Activated T-cell treated with anti-CD3 and anti-CD28 coated beads, Interleukin-2, amount 50 U/mL, for 72 hours (primary cell): ENCODE results near the gene COPZ1. TPM values are rescaled to one million over a fixed set of nuclear protein-coding genes. Genes with fewer than 3 reads are reported as not detected.
"Not testable (repeated sequence)": the region's sequence is repeated elsewhere in the genome, so short reads cannot be mapped to it uniquely, and the experiment has no call there.

Source experiments
- ATAC-seq, 2 donors: fragments of 150-1000 bp; cut with Tn5 transposase; replicated peaks in 1 of 2; 2 replicates each; pipeline ENCODE4 v1.10.0; 2021; ENCODE audit warnings: moderate library complexity in 2 of 2, mild to moderate bottlenecking in 1 of 2
- DNase-seq, 2 donors: peaks; one replicate each; pipeline ENCODE4 v3.0.0; 2021 to 2022; ENCODE audit warnings: mixed read lengths in 1 of 2
- H3K27ac Mint-ChIP-seq: one replicate; pipeline ENCODE4 v1.8.0; 2022; ENCODE audit warnings: mild to moderate bottlenecking, moderate library complexity, mixed read lengths
- H3K27me3 Mint-ChIP-seq: one replicate; pipeline ENCODE4 v1.8.0; 2022; ENCODE audit warnings: low read depth, mixed read lengths
- H3K36me3 Mint-ChIP-seq, 2 donors: one replicate each; pipeline ENCODE4 v1.8.0; 2022; ENCODE audit warnings: mixed read lengths in 2 of 2, mild to moderate bottlenecking in 1 of 2; ENCODE audit not compliant: insufficient read depth in 2 of 2
- H3K4me1 Mint-ChIP-seq: one replicate; pipeline ENCODE4 v1.8.0; 2022; ENCODE audit warnings: low read depth, mixed read lengths
- H3K4me3 Mint-ChIP-seq, 2 donors: one replicate each; pipeline ENCODE4 v1.8.0; 2022; ENCODE audit warnings: mild to moderate bottlenecking in 2 of 2, mixed read lengths in 2 of 2, moderate library complexity in 2 of 2
- H3K9me3 Mint-ChIP-seq, 2 donors: one replicate each; pipeline ENCODE4 v1.8.0; 2022; ENCODE audit warnings: mixed read lengths in 2 of 2
- total RNA-seq, 2 donors: library from RNA; stranded (reverse); gene quantifications; one replicate each; pipeline ENCODE4 v1.2.3, GENCODE V29; 2022

The COPZ1 gene
- total RNA-seq, 2 donors from 2014 or later = 124 to 135 TPM

DNA sequence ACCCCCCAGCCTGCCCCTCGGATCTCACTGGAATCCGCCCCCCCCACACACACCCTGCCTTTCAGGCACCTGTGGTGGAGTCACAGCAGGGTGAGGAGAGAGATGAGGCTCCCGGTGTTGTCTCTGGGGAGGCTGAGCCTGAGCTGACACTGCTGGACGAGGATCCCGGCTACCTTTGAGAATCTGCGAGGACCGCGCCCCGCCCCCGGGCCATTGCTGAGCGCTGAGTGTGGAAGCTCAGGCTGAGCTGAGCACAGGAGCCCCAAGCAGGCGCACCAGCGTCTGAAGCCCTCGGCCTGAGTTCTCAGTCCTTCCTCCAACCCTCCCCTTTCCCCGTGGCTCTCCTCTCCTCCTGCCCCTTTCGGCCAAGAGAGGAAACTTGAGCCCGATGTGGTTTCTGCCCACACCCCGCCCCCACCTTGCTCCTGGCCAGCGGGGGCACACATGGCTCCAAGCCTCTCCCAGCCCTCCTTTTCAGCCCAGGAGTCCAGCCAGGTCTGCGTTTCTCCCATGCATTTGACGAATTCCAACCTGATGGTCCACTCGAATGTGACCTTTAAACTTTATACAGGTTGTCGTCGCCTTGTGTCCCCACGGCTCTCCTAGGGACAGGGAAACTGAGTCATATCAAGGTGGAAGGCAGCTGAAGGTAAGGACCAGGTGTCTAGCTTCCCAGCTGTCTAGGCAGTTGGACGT is 24.1 kb upstream of the COPZ1 start, which contains the start of gene NFE2:
Gene NFE2 (minus strand): TSS at position 284 of the 696 bp plus-strand sequence. CDS start 5,767 bp downstream, outside the sequence.
- DNase-seq (peak in 1 of 2 donors; percentile 50), ATAC-seq (peak; percentile 75 to 80)
- Mint-ChIP-seq H3K9me3 (no peaks in the 10 kb centered on the region), H3K27me3 (peaks cover 68% of the 10 kb centered on the region), H3K4me3 (peak within 1 kb of the TSS; percentile 59 to 72), H3K27ac (no peak within 1 kb of the TSS), H3K36me3 (no peaks in the 10 kb centered on the region), H3K4me1 (peaks cover 20% of the 10 kb centered on the region)

DNA sequence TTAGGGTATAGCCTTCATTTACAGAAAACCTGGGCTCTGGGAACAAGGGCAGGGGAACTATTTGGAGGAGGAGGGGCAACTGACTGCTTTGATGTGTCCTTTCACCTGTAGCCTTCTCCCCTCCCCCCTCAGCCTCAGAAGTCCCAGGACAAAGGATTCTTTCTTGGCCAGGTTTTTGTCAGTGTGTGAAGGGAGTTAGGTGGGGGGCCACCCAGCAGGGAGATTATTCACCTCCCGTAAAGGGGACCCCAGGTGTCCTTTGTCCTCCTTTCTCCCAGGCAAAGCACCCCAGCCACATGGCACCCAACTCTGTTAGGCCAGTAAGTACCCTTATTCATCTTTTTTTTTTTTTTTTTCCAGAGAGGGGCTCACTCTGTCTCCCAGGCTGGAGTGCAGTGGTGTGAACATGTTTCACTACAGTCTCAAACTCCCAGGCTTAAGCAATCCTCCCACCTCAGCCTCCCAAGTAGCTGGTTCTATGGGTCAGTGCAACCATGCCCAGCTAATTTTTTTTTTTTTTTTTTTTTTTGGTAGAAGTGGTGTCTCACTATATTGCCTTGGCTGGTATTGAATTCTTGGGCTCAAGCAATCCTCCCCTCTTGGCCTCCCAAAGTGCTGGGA is 23.4 kb upstream of the COPZ1 start:
- no peak overlapping the region for H3K27ac Mint-ChIP-seq
- no peaks in the 10 kb centered on the region for H3K9me3 Mint-ChIP-seq
- peaks cover 21% of the 10 kb centered on the region for H3K4me1 Mint-ChIP-seq
- ATAC-seq (no peak), DNase-seq (no peak)
- H3K27me3 Mint-ChIP-seq = peaks cover 68% of the 10 kb centered on the region
- H3K4me3 Mint-ChIP-seq = no peak overlapping the region
- H3K36me3 Mint-ChIP-seq = no peaks in the 10 kb centered on the region

DNA sequence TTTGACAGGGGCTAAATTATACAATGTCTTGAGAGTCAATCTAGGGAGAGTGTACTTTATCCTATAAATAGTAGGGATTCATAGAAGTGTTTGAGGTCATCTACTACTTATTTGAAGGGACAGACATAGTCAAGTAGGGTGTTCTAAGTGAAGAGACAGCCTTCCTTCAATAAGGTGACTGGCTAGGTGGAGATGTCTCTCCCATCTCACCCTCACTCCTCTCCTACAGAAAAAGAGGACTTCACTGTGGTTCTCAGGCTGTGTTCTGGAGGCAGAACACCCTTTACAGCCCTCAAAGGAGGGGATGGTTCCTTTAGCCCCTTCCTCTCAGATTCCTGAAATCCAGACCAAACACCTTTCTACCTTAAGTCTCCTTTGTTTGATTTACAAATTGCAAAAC is 21.3 kb upstream of the COPZ1 start:
- Mint-ChIP-seq H3K27ac (no peak overlapping the region), H3K27me3 (peaks cover 60% of the 10 kb centered on the region), H3K9me3 (no peaks in the 10 kb centered on the region), H3K4me3 (no peak overlapping the region), H3K36me3 (no peaks in the 10 kb centered on the region), H3K4me1 (peaks cover 26% of the 10 kb centered on the region)
- ATAC-seq (no peak), DNase-seq (no peak)

- DNase-seq (no peak), ATAC-seq (peak in 1 of 2 donors; percentile 26)
- Mint-ChIP-seq H3K4me1 (peaks cover 26% of the 10 kb centered on the region), H3K27ac (no peak overlapping the region), H3K4me3 (no peak overlapping the region), H3K27me3 (peaks cover 53% of the 10 kb centered on the region), H3K36me3 (no peaks in the 10 kb centered on the region), H3K9me3 (no peaks in the 10 kb centered on the region)
These were observed 20.6 kb upstream of the COPZ1 start for GRCh38 chr12:54304187-54304810.

GRCh38 chr12:54306925-54307741 is 17.8 kb upstream of the COPZ1 start:
- DNase-seq (peak in 1 of 2 donors; percentile 34), ATAC-seq (peak; percentile 41 to 83)
- no peaks in the 10 kb centered on the region for H3K36me3 Mint-ChIP-seq
- H3K9me3 Mint-ChIP-seq = no peaks in the 10 kb centered on the region
- H3K27ac Mint-ChIP-seq = no peak overlapping the region
- no peak overlapping the region for H3K4me3 Mint-ChIP-seq
- peaks cover 12% of the 10 kb centered on the region for H3K4me1 Mint-ChIP-seq
- peaks cover 32% of the 10 kb centered on the region for H3K27me3 Mint-ChIP-seq

DNA sequence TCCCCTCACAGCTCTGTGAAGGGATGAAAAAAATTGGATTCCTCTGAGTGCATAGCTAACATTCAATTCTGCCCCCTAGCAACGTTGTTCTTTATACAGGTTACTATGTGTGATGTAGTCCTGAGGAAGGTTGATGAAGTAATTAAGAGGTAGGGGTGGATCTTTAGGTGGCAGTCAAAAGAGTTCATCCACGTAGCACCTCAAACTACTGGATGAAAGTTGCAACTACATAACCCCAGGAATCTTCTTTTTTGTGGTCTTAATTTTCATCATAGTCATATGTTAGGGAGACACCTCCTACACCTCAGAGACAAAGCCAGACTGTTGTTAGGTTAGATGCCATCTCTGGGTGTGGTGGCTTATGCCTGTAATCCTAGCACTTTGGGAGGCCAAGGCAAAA is 13.9 kb upstream of the COPZ1 start:
- Mint-ChIP-seq H3K4me1 (peaks cover 12% of the 10 kb centered on the region), H3K27ac (no peak overlapping the region), H3K36me3 (no peaks in the 10 kb centered on the region), H3K27me3 (peaks cover 4% of the 10 kb centered on the region), H3K4me3 (no peak overlapping the region), H3K9me3 (no peaks in the 10 kb centered on the region)
- DNase-seq (no peak), ATAC-seq (no peak)

- not testable (repeated sequence) for H3K4me1 Mint-ChIP-seq, H3K36me3 Mint-ChIP-seq, H3K27ac Mint-ChIP-seq, ATAC-seq, DNase-seq, H3K4me3 Mint-ChIP-seq, H3K27me3 Mint-ChIP-seq, H3K9me3 Mint-ChIP-seq
These were observed 12.6 kb upstream of the COPZ1 start for GRCh38 chr12:54312309-54312708.

- no peak overlapping the region for H3K4me3 Mint-ChIP-seq
- peaks cover 0 to 3% of the 10 kb centered on the region in 2 donors for H3K36me3 Mint-ChIP-seq
- H3K4me1 Mint-ChIP-seq = peaks cover 20% of the 10 kb centered on the region
- H3K27ac Mint-ChIP-seq = no peak overlapping the region
- DNase-seq (no peak), ATAC-seq (no peak)
- no peaks in the 10 kb centered on the region for H3K9me3 Mint-ChIP-seq
- no peaks in the 10 kb centered on the region for H3K27me3 Mint-ChIP-seq
These were observed 3.6 kb upstream of the COPZ1 start for GRCh38 chr12:54321363-54321762.

GRCh38 chr12:54325442-54326109 is 645 bp downstream of the COPZ1 start:
- not testable (repeated sequence) for DNase-seq, H3K36me3 Mint-ChIP-seq, H3K27me3 Mint-ChIP-seq, H3K9me3 Mint-ChIP-seq, ATAC-seq
- H3K4me3 Mint-ChIP-seq = peak overlapping the region; percentile 91 to 94
- peak overlapping the region; percentile 95 for H3K27ac Mint-ChIP-seq
- peaks cover 54% of the 10 kb centered on the region for H3K4me1 Mint-ChIP-seq

DNA sequence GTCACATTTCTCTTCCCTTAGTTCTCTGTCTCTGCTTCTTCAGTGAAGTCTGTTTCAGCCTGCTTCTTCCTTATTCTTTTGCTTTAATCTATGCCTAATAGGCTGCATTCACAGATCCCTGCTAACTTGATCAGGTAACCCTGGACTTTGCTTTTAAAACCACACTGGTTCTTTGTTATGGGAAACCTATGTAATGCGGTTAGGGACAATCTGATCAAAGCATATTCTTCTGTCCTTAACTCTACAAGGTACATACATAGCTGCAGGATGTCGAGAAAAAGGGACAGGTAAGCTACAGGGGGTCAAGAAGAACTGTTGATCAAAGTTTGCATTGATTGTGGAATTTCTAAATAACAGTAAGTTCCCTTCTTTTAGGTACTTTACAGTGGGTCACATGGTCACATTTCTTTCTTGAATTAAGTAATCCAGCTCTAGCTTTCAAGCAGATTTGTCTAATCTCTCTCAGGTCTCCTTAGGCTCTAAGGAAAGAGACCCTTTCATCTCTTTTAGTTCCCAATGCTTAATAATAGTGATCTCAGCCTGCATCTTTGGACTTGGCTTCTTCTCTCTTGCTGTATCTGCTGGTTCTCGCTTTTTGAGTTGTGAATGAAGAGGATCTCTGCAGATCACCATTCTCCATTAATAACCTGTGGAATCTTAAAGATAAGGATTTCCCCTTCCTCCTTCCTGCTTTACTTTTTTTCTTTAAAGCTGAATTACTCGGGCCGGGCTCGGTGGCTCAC is 3.8 kb downstream of the COPZ1 start:
- ATAC-seq (no peak), DNase-seq (no peak)
- Mint-ChIP-seq H3K36me3 (peaks cover 0 to 4% of the 10 kb centered on the region in 2 donors), H3K4me1 (peaks cover 66% of the 10 kb centered on the region), H3K4me3 (peak overlapping the region in 1 of 2 donors; percentile 58), H3K27ac (peak overlapping the region; percentile 93), H3K27me3 (no peaks in the 10 kb centered on the region), H3K9me3 (no peaks in the 10 kb centered on the region)

DNA sequence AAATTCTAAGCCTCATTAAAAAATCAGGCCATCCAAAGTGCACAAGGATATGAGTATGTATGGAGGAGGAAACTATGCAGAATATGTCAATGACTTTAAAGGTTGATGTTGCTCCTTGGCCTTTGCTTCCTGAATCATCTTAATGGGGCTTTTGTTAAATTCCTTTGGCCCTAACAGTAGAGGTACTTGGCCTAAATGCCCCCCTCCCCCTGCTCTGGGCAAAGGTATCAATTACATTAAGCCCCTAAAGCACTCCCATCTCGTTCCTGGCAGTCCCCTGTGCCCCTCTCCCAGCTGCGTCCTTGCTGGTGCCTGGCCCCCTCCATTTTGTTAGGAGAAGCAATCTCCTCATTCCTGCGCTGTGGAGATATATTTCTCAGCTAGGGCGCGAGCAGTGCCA is 4.8 kb downstream of the COPZ1 start:
- Mint-ChIP-seq H3K36me3 (peaks cover 0 to 4% of the 10 kb centered on the region in 2 donors), H3K4me3 (no peak overlapping the region), H3K4me1 (peaks cover 61% of the 10 kb centered on the region), H3K9me3 (no peaks in the 10 kb centered on the region), H3K27ac (peak overlapping the region; percentile 93), H3K27me3 (no peaks in the 10 kb centered on the region)
- DNase-seq = no peak
- ATAC-seq = no peak

DNA sequence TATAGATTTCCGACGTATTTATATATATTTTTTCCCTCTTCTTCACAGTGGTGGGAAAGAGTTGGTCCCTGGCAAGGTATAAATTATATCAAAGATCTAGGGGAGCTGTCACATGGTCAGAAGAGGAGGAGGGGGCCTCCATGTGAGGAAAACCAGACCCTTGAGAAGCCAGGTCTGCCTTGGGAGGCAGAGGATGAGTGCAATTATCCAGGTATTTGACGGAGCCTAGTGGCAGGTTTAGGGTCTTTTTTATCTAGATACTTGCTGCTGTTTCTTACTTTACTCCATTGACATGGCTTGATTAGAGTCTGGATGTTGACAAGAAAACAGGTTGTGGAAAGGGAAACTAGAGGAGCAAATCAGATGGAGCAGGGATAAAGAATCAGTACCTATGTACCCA is 5.5 kb downstream of the COPZ1 start:
- H3K27me3 Mint-ChIP-seq = no peaks in the 10 kb centered on the region
- no peak overlapping the region for H3K4me3 Mint-ChIP-seq
- DNase-seq = no peak
- H3K27ac Mint-ChIP-seq = peak overlapping the region; percentile 93
- H3K4me1 Mint-ChIP-seq = peaks cover 56% of the 10 kb centered on the region
- ATAC-seq = no peak
- H3K36me3 Mint-ChIP-seq = peaks cover 0 to 2% of the 10 kb centered on the region in 2 donors
- H3K9me3 Mint-ChIP-seq = no peaks in the 10 kb centered on the region
